Stimulated activated CD4-positive, alpha-beta T cell treated with anti-CD3 and anti-CD28 coated beads, Interleukin-2, amount 100 ng/mL, for 24 hours (primary cell): Measurements from ENCODE around the gene LRRC39.

Experiments used
- DNase-seq, 2 donors: peaks; one replicate each; pipeline ENCODE4 v3.0.0-alpha.2; 2020

LRRC39 gene

GRCh38 chr1:100145116-100145515 lies 32.9 kb downstream of the LRRC39 start:
- DNase-seq: no peak

DNA sequence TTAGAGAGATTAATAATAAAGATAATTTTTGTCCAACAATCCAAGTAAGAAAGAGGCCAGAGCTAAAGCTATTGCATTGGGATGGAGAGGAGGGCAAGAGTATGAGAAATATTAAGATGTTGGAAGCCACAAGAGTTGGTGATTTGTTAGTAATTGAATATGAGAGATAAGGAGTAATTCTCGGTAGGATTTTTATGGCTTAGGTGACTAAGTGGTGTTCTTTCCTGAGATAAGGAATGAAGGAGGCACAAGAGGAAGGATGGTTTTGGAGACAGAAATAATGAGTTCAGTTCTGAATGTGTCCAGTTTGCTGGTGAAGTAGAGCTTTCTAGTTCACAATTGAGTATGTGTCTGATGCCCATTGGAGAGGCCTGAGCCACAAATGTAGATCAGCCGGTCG lies 35.7 kb downstream of the LRRC39 start:
- DNase-seq: no peak

- DNase-seq: no peak
Measured at GRCh38 chr1:100141192-100141591, 36.9 kb downstream of the LRRC39 start.

DNA sequence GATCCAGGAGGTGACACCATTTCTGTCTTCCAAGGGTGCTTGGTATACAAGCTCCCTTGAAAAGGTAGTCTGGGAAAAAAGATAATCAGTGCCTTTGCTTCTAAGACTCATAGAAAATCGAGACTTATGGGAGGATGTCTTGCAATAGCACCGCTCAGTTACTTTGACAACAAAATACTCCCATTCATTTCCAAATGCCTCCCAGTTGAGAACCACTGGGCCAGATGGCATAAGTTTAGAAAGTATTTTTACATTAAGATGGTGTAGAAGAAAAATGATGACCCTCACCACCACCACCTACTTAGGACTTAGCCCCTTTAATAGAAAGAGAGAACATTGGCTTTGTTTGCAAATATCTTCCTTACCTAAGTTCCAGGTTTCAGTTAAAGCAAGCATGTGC lies 40.5 kb downstream of the LRRC39 start:
- DNase-seq: no peak

- DNase-seq: no peak
Measured at GRCh38 chr1:100134872-100135271, 43.2 kb downstream of the LRRC39 start.

DNA sequence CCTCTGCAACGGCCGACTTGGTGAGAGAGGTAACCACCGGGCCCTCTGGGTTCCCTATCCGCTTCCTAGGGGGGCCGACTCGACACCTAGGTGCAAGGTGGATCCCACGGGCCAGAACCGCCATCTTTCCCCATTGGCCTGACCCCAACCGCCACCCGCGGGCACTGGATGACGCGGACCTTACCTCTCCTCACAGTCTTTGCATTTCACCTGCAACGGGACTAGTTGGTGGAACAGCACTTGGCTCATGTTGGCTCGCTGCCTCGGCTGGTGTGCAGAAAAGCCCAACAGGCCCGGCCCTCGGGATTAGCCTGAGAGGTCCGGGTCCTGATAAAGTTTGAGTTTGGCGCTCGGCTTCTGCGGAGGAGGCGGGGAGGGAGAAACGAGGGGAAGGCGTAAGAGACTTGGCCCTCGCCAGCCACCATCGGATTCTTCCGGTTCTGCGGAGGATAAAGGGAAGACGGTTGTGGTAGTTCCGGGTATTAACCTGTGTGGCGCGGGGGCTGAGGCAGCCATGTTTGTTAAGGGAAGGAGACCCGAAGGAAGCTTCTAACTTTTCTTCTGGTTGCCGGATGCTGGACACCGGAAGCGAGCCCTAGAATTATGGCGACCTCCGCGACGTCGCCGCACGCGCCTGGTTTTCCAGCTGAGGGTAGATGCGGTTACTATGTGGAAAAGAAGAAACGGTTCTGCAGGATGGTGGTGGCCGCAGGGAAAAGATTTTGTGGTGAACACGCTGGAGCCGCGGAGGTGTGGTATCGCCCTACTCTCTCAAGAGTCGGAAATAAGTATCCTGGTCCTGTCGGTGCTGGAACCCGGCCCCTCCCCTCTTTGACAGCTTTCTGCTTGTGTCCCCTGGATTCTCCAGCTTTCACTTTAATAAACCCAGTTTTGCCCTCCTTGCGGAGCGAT lies 45.2 kb downstream of the LRRC39 start, which contains the start of the genes SASS6 and TRMT13:
TSS of gene SASS6 (minus strand) at position 365 of the 912 bp plus-strand sequence. CDS start at position 249, 116 bp downstream.
TSS of gene TRMT13 (plus strand) at position 598 of the 912 bp plus-strand sequence. CDS start at position 604, 6 bp downstream.
- DNase-seq: peak; percentile 92 to 95

- DNase-seq: no peak
Measured at GRCh38 chr1:100131623-100132022, 46.4 kb downstream of the LRRC39 start.

GRCh38 chr1:100130552-100131077 lies 47.4 kb downstream of the LRRC39 start:
- DNase-seq: no peak

- no peak for DNase-seq
Measured at GRCh38 chr1:100127226-100127625, 50.8 kb downstream of the LRRC39 start.

DNA sequence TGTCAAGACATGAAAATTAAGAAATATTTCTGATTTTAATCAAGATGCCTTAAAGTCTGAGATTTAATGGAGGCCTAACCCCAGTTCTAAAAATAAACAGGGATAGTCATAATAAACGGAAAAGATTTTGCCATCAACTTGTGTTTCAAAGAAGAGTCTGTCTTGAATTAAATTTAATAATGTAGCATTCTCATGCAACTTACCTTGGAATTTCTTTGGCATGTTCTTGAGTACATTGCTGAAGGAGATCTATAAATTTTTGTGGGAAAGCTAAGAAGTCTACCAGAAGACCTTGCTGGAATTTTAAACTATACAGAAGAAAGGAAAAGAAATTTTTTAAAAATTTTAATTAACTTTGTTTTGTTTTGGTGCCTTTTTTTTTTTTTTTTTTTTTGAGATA lies 55.9 kb downstream of the LRRC39 start:
- DNase-seq: no peak

DNA sequence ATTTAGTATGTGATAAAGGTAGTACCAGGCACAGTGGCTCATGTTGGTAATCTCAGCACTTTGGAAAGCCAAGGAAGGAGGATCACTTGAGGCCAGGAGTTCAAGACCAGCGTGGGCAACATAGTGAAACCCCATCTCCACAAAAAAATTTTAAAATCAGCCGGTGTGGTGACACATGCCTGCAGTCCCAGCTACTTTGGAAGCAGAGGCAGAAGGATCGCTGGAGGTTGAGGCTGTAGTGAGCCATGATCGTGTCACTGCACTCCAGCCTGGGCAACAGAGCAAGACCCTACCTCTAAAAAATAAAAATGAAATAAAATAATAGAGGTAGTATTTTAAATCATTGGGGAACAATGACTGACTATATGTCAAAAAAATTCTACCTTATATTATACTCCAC lies 62.5 kb downstream of the LRRC39 start:
- DNase-seq: no peak

DNA sequence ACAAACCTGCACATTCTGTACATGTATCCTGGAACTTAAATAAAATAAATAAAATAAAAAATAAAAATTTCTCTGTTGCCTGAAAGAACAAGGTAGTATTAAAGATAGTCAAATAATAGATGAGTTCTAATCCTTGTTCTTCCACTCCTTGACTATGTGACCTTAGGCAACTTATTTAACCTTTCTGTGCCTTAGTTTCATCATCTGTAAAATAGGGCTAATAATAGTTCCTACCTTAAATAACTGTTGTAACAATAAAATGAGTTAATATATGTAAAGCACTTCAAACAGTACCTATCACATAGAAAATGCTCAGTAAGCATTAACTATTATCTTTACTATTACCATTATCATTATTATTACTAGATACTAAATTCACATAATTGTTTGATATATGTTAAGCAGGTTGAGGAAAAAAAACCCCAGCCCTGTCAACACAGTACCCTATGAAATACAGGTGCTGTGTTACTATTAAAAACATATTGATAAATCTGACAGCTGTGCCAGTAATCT lies 68.4 kb downstream of the LRRC39 start:
- no peak for DNase-seq

GRCh38 chr1:100107696-100108095 lies 70.4 kb downstream of the LRRC39 start:
- no peak for DNase-seq

- no peak for DNase-seq
Measured at GRCh38 chr1:100101564-100101963, 76.5 kb downstream of the LRRC39 start.

DNA sequence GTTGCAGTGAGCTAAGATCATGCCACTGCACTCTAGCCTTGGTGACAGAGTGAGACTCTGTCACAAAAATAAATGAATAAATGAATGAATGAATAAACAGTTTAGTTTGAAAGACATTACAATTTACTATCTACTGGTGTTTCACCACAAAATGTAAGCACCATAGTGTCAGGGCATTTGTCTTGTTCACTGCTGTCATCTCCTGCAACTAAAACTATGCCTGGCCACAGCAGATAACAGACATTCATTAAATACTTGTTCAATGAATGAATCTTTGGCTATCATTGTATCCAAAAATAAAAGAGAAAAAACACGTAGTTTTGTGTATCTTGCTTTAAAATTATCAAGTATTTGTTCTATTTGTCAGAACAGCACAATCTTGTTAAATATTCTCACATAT lies 77.9 kb downstream of the LRRC39 start:
- DNase-seq: no peak
